Progenitor cell of endocrine pancreas (in vitro differentiated cells): ENCODE data around the gene CDK19. TPM values are rescaled to one million over a fixed set of nuclear protein-coding genes. Genes with fewer than 3 reads are reported as not detected.

Experiments used
- DNase-seq: peaks from one replicate; pipeline ENCODE4 v3.0.0; 2021; ENCODE audit warnings: low spot score; ENCODE audit not compliant: unreplicated experiment
- H3K27ac Mint-ChIP-seq: 2 replicates; pipeline ENCODE4 v1.8.0; 2021; ENCODE audit warnings: mild to moderate bottlenecking, moderate library complexity, mixed read lengths
- H3K27me3 Mint-ChIP-seq: 2 replicates; pipeline ENCODE4 v1.8.0; 2021; ENCODE audit warnings: mixed read lengths
- H3K36me3 Mint-ChIP-seq: 2 replicates; pipeline ENCODE4 v1.8.0; 2022; ENCODE audit warnings: mixed read lengths; ENCODE audit not compliant: insufficient read depth
- H3K4me1 Mint-ChIP-seq: 2 replicates; pipeline ENCODE4 v1.8.0; 2021; ENCODE audit warnings: low read depth, mixed read lengths
- H3K4me3 Mint-ChIP-seq: 2 replicates; pipeline ENCODE4 v1.8.0; 2021; ENCODE audit warnings: low read depth, mild to moderate bottlenecking, moderate library complexity, mixed read lengths
- H3K9me3 Mint-ChIP-seq: 2 replicates; pipeline ENCODE4 v1.8.0; 2021; ENCODE audit warnings: low read depth, mixed read lengths
- total RNA-seq: library from RNA; stranded (reverse); gene quantifications from 2 replicates; pipeline ENCODE4 v1.2.1, GENCODE V29; 2021
- TF ChIP-seq, protein P1 (sequence below): fragments of 200-600 bp; sonication (generic); IDR thresholded peaks from one replicate; pipeline ENCODE4 v1.5.0; 2021; ENCODE audit warnings: antibody characterized with exemption, mild to moderate bottlenecking; ENCODE audit not compliant: unreplicated experiment

Gene CDK19
- total RNA-seq, 1 donor from 2014 or later: 26.2 TPM

DNA sequence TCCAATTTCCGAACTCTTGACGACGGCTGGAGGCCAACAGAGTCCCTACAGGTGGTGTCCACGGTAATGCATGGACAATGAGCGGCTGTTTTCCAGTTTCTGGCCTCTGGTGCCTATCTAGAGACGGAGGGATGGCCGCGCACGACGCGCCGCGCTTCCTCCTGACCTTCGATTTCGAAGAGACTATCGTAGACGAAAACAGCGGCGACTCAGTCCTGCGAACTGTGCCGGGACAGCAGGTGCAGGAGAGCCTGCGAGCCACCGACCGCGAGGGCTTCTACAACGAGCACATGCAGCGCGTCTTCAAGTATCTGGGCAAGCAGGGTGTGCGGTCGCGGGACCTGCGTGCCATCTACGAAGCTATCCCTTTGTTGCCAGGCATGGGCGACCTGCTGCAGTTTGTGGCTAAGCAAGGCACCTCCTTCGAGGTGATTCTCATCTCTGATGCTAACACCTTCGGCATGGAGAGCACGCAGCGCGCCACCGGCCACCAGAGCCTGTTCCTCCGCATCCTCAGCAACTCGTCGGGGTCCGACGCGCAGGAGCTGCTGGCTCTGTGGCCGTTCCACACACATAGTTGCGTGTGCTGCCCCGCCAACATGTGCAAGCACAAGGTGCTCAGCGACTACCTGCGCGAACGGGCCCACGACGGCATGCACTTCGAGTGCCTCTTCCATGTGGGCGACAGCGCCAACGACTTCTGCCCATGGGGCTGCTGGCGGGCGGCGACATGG is 169.4 kb downstream of the CDK19 start:
- no peaks in the 10 kb centered on the region for H3K4me1 Mint-ChIP-seq
- no peak overlapping the region for H3K4me3 Mint-ChIP-seq

GRCh38 chr6:110643175-110643574 is 172.1 kb downstream of the CDK19 start:
- no peak overlapping the region for H3K27ac Mint-ChIP-seq
- DNase-seq: no peak

More for the DNA sequence above, 169.4 kb downstream of the CDK19 start:
- TF ChIP-seq, protein P1, sequence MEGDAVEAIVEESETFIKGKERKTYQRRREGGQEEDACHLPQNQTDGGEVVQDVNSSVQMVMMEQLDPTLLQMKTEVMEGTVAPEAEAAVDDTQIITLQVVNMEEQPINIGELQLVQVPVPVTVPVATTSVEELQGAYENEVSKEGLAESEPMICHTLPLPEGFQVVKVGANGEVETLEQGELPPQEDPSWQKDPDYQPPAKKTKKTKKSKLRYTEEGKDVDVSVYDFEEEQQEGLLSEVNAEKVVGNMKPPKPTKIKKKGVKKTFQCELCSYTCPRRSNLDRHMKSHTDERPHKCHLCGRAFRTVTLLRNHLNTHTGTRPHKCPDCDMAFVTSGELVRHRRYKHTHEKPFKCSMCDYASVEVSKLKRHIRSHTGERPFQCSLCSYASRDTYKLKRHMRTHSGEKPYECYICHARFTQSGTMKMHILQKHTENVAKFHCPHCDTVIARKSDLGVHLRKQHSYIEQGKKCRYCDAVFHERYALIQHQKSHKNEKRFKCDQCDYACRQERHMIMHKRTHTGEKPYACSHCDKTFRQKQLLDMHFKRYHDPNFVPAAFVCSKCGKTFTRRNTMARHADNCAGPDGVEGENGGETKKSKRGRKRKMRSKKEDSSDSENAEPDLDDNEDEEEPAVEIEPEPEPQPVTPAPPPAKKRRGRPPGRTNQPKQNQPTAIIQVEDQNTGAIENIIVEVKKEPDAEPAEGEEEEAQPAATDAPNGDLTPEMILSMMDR: no peak
- H3K9me3 Mint-ChIP-seq: peaks cover 6% of the 10 kb centered on the region
- H3K36me3 Mint-ChIP-seq: peaks cover 17% of the 10 kb centered on the region
- no peak for DNase-seq
- no peaks in the 10 kb centered on the region for H3K27me3 Mint-ChIP-seq
- no peak overlapping the region for H3K27ac Mint-ChIP-seq

GRCh38 chr6:110642711-110643110 is 172.6 kb downstream of the CDK19 start:
- H3K4me3 Mint-ChIP-seq: no peak overlapping the region
- no peaks in the 10 kb centered on the region for H3K27me3 Mint-ChIP-seq
- H3K27ac Mint-ChIP-seq: no peak overlapping the region
- H3K36me3 Mint-ChIP-seq: peaks cover 19% of the 10 kb centered on the region
- no peak for DNase-seq
- H3K9me3 Mint-ChIP-seq: peaks cover 3% of the 10 kb centered on the region
- TF ChIP-seq, protein P1: no peak
- no peaks in the 10 kb centered on the region for H3K4me1 Mint-ChIP-seq

More at GRCh38 chr6:110643175-110643574, 172.1 kb downstream of the CDK19 start:
- Mint-ChIP-seq H3K9me3 (peaks cover 3% of the 10 kb centered on the region), H3K4me1 (no peaks in the 10 kb centered on the region), H3K4me3 (no peak overlapping the region), H3K27me3 (no peaks in the 10 kb centered on the region), H3K36me3 (peaks cover 19% of the 10 kb centered on the region)
- TF ChIP-seq, protein P1: no peak

- no peak overlapping the region for H3K27ac Mint-ChIP-seq
- peaks cover 8% of the 10 kb centered on the region for H3K36me3 Mint-ChIP-seq
- no peak overlapping the region for H3K4me3 Mint-ChIP-seq
- no peaks in the 10 kb centered on the region for H3K27me3 Mint-ChIP-seq
- TF ChIP-seq, protein P1: no peak
- DNase-seq: no peak
- peaks cover 3% of the 10 kb centered on the region for H3K4me1 Mint-ChIP-seq
- no peaks in the 10 kb centered on the region for H3K9me3 Mint-ChIP-seq
Measured at GRCh38 chr6:110636781-110637180, 178.5 kb downstream of the CDK19 start.

DNA sequence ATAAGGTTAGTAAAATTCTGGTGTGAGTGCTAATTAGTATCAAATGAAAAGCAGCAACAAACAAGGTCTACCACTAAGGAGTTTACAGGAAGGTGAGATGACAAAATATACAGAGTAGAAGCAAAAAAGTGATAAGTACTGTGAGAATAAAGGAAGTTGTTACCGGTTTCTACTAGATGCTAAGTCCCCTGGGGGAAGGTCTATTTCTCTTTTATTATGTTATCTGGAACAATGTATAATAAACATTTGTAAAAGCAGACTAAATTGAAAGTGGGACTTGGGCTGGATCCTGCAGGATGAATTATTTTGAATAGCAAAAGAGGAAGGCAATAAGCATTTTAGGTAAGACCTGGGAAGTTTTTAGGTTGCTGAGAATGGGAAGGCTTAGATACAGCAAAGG is 180.2 kb downstream of the CDK19 start:
- Mint-ChIP-seq H3K36me3 (peaks cover 5% of the 10 kb centered on the region), H3K27me3 (no peaks in the 10 kb centered on the region), H3K9me3 (no peaks in the 10 kb centered on the region), H3K27ac (no peak overlapping the region), H3K4me1 (peaks cover 3% of the 10 kb centered on the region), H3K4me3 (no peak overlapping the region)
- TF ChIP-seq, protein P1: no peak
- no peak for DNase-seq
